Bronchial epithelial cell (primary cell): ENCODE measurements around the gene PRKAR2B. TPM values are rescaled to one million over a fixed set of nuclear protein-coding genes. Genes with fewer than 3 reads are reported as not detected.

Experiments used
- DNase-seq: peaks from one replicate; pipeline ENCODE4 v3.0.0-alpha.2; 2010; ENCODE audit warnings: low read depth
- FAIRE-seq: peaks from 2 replicates; lab custom pipeline; 2011; peaks lifted over from hg19 to GRCh38; lab: Jason Lieb, UNC
- H3K27me3 ChIP-seq: 2 replicates; pipeline ENCODE4 v1.5.1; 2011; ENCODE audit warnings: low read length; ENCODE audit not compliant: control insufficient read depth, insufficient read depth
- H3K36me3 ChIP-seq: 2 replicates; pipeline ENCODE4 v1.5.1; 2011; ENCODE audit warnings: low read length; ENCODE audit not compliant: control insufficient read depth, insufficient read depth
- H3K4me3 ChIP-seq: 2 replicates; pipeline ENCODE4 v1.5.1; 2011; ENCODE audit warnings: mild to moderate bottlenecking, low read depth, low read length, control low read depth
- total RNA-seq: library from RNA; depleted of rRNA; stranded (reverse); fragments of >200 nt; gene quantifications from 2 replicates; pipeline ENCODE4 v1.2.1, GENCODE V29; 2014
- TF ChIP-seq, protein P1 (sequence below): IDR thresholded peaks from 2 replicates; pipeline ENCODE4 v1.5.1; 2011; ENCODE audit warnings: mild to moderate bottlenecking, moderate library complexity, low read length, control low read depth, inconsistent platforms; ENCODE audit not compliant: insufficient read depth, severe bottlenecking

PRKAR2B gene
- total RNA-seq, 1 donor from 2014 or later: 0.26 TPM

DNA sequence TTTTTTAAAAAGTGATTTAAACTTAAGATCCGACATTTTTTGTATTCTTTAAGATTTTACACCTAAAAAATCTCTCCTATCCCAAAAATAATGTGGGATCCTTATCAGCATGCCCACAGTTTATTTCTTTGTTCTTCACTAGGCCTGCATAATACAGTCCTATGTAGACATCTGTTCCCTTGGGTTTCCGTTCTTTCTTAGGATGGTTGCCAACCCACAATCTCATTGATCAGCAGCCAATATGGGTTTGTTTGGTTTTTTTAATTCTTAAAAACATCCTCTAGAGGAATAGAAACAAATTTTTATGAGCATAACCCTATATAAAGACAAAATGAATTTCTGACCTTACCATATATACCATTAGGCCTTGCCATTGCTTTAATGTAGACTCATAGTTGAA is 115.9 kb downstream of the PRKAR2B start:
- Histone ChIP-seq H3K36me3 (no peaks in the 10 kb centered on the region), H3K4me3 (no peak overlapping the region), H3K27me3 (no peaks in the 10 kb centered on the region)
- TF ChIP-seq, protein P1, sequence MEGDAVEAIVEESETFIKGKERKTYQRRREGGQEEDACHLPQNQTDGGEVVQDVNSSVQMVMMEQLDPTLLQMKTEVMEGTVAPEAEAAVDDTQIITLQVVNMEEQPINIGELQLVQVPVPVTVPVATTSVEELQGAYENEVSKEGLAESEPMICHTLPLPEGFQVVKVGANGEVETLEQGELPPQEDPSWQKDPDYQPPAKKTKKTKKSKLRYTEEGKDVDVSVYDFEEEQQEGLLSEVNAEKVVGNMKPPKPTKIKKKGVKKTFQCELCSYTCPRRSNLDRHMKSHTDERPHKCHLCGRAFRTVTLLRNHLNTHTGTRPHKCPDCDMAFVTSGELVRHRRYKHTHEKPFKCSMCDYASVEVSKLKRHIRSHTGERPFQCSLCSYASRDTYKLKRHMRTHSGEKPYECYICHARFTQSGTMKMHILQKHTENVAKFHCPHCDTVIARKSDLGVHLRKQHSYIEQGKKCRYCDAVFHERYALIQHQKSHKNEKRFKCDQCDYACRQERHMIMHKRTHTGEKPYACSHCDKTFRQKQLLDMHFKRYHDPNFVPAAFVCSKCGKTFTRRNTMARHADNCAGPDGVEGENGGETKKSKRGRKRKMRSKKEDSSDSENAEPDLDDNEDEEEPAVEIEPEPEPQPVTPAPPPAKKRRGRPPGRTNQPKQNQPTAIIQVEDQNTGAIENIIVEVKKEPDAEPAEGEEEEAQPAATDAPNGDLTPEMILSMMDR: no peak
- DNase-seq: no peak
- FAIRE-seq: no peak

DNA sequence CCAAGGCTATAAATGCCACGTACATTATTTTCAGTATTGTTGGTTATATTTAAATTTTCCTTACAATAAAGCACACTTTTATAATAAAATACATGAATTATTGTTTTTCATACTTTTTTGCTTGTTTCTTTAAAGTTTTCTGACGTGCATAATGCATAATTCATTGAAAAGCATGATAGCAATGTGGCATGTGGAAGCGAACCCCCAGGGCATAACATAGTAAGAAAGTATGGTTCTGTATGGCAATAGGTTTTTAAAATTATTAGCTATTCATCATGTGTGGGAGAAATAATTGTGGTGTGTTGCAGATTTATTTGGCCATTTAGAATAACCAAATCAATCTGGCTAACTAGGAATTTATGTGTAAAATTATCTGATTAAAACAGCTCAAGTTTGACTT is 116.9 kb downstream of the PRKAR2B start:
- FAIRE-seq (no peak), DNase-seq (no peak)
- Histone ChIP-seq H3K27me3 (no peaks in the 10 kb centered on the region), H3K4me3 (no peak overlapping the region), H3K36me3 (no peaks in the 10 kb centered on the region)
- TF ChIP-seq, protein P1: no peak

DNA sequence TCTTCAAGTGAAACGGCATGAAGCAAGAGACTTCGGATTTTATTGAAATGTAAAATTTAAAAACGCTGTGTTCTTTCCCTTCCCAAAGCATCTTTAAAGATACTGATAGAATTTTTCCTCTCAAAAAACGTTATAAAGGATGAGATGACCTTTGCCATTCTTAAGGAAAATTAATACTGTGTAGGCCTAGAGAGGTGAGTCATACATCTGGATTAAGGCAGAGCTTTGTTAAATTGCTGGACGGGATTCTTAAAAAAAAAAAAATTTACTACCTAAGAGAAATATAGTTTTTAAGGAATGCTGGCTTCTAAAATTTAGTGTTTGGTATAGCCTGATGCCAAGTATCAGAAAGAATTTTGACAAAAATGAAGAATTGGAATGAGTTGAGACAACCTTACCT is 118.0 kb downstream of the PRKAR2B start:
- no peaks in the 10 kb centered on the region for H3K36me3 ChIP-seq
- no peak overlapping the region for H3K4me3 ChIP-seq
- FAIRE-seq: no peak
- TF ChIP-seq, protein P1: no peak
- no peaks in the 10 kb centered on the region for H3K27me3 ChIP-seq
- no peak for DNase-seq

DNA sequence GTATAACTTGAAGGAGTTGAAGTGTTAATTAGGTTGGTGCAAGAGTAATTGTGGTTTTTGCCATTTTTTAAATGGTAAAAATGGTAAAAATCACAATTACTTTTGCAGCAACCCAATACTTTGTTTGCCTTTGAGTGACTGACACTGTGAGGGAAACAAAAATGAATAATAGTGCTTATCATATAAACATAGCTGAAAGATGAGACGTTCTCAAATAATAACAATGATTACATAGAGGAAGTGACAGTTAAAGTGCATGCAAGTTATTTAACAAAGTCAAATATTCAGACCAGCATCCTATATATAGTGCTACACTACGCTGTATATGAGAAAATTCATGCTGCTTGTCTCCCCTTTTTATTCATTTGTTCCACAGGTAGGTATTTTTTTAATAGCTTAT is 119.6 kb downstream of the PRKAR2B start:
- TF ChIP-seq, protein P1: no peak
- no peaks in the 10 kb centered on the region for H3K36me3 ChIP-seq
- H3K4me3 ChIP-seq: no peak overlapping the region
- no peak for FAIRE-seq
- H3K27me3 ChIP-seq: no peaks in the 10 kb centered on the region
- peak; percentile 37 for DNase-seq

DNA sequence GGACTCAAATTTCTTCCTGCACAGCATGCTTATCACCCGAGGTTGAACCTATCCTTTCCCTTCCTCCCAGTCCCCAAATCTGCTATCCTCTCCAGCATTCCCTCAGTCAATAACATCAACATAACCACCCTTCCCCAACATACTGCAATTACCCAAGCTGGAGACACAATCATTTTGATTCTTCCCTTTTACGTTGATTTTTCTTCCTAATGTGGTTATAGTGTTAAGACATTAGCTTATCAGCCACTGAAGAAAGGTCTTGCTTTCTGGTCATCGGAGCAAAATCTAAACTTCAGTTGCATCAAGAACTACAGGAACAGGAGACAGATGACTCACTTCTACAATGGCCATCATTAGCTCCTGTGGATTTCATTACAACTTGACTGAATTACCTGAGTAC is 120.8 kb downstream of the PRKAR2B start:
- DNase-seq (no peak), FAIRE-seq (no peak)
- TF ChIP-seq, protein P1: no peak
- H3K4me3 ChIP-seq: no peak overlapping the region
- no peaks in the 10 kb centered on the region for H3K36me3 ChIP-seq
- H3K27me3 ChIP-seq: no peaks in the 10 kb centered on the region

- DNase-seq: no peak
- TF ChIP-seq, protein P1: no peak
- FAIRE-seq: no peak
- Histone ChIP-seq H3K27me3 (no peaks in the 10 kb centered on the region), H3K36me3 (no peaks in the 10 kb centered on the region), H3K4me3 (peak overlapping the region; percentile 36)
Observed at GRCh38 chr7:107166736-107167426, 122.4 kb downstream of the PRKAR2B start.
